ENCODE results near the gene NFASC. TPM values are rescaled to one million over a fixed set of nuclear protein-coding genes. Genes with fewer than 3 reads are reported as not detected.

NFASC gene
- polyA plus RNA-seq, 3 donors = 17.2 to 22.5 (median 18.6) TPM

- DNase-seq (ENCODE audit: extremely low read depth in 1 of 11, low read depth in 9 of 11, low spot score in 4 of 11) = no peak
Observed at GRCh38 chr1:204846546-204846945, 24.1 kb upstream of the NFASC start.

DNA sequence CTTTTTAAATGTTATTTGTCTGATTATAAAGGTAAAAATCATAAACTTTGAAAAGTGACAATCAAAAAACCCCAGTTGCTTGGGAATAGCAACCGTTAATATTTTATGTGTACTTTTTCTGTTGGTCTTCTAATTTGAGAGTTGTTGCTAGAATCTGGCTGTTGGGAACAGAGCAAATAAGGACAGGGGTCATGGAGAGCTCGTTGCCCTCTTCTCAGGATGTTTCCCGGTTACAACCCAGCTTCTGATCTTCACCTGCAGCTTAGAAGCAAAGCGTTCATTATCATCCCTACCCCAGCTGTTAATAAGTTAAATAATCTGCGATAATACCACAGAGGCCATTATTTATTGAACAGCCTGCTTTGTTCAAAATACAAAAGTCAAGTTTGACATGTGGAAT, 22.1 kb upstream of the NFASC start:
- no peak for DNase-seq (ENCODE audit: extremely low read depth in 1 of 11, low read depth in 9 of 11, low spot score in 4 of 11)

DNA sequence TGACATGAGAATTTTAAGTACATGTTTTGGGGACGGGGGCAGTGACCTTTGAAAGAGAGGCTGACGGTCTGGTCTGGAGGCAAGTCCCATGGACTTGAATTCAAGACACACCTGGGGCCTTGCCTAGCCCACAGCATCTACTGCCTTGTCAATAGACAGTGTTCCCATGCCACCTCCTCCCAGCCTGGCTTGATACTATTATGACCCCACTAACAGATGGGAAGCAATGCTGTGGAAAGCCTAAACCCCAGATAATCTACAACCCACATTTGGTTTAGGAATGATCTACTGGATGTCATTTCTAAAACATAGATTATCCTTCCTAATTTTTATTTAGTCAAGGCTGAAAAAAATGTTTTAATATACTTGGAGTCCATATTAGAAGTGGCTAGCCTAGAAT, 17.8 kb upstream of the NFASC start:
- no peak for DNase-seq (ENCODE audit: extremely low read depth in 1 of 11, low read depth in 9 of 11, low spot score in 4 of 11)

- no peak for DNase-seq (ENCODE audit: extremely low read depth in 1 of 11, low read depth in 9 of 11, low spot score in 4 of 11)
Observed at GRCh38 chr1:204853436-204853835, 17.2 kb upstream of the NFASC start.

- no peak for DNase-seq (ENCODE audit: extremely low read depth in 1 of 11, low read depth in 9 of 11, low spot score in 4 of 11)
Observed at GRCh38 chr1:204854286-204854685, 16.4 kb upstream of the NFASC start.

DNA sequence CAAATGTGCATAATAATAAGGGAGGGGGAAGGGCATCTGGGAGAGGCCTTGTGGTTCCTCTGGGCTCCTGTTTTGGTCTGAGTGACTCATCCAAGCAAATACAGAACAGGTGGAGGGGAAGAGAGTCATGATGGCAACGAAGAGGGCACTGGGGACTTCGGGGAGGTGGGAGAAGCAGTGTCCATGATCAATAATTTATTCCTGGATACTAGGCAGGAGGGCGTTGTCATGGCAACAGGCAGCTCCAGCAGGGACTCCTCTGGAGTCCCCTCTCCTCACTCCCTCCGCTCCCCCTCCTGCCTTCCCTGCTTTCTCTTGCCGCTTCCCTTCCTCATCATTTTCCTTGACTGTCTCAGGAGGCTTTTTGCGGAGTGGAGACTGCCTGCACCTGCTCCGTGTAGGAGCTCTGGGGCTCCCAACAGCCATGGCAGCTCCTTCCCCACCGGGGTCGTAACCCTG, 12.3 kb upstream of the NFASC start:
- no peak for DNase-seq (ENCODE audit: extremely low read depth in 1 of 11, low read depth in 9 of 11, low spot score in 4 of 11)

DNA sequence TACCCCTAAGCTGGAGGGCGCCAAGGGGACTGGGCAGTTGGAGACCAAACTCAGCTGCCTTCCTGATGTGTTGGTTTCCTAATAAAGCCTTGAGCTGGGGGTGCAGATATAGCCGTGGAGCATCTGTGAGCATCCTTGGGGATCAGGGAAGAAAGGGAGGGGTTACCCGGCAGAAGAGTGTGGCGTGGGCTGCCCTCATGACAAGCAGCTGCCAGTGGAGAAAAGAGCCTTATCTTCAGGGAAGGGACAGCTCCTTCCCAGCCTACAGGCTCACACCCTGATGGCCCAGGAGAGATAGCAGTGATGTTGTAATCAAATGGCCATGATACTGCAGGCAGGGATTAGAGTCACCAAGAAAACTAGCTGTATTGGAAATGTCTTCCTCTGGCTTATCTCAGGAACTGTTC, 10.8 kb upstream of the NFASC start:
- DNase-seq (ENCODE audit: extremely low read depth in 1 of 11, low read depth in 9 of 11, low spot score in 4 of 11) = no peak

GRCh38 chr1:204863024-204863423, 7.6 kb upstream of the NFASC start:
- DNase-seq (ENCODE audit: extremely low read depth in 1 of 11, low read depth in 9 of 11, low spot score in 4 of 11) = no peak

DNA sequence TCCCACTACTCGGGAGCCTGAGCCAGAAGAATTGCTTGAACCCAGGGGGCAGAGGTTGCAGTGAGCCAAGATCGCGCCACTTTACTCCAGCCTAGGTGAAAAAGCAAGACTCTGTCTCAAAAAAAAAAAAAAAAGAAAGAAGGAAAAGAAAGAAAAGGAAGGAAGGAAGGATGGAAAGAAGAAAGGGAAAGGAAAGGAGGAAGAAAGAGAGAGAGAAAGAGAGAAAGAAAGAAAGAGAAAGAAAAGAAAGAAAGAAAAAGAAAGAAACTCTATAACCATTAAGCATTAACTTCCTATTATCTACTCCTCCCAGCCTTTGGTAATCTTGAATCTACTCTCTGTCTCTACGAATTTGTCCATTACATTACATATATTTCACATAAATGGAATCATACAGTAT, 6.9 kb upstream of the NFASC start:
- DNase-seq (ENCODE audit: extremely low read depth in 1 of 11, low read depth in 9 of 11, low spot score in 4 of 11) = no peak

DNA sequence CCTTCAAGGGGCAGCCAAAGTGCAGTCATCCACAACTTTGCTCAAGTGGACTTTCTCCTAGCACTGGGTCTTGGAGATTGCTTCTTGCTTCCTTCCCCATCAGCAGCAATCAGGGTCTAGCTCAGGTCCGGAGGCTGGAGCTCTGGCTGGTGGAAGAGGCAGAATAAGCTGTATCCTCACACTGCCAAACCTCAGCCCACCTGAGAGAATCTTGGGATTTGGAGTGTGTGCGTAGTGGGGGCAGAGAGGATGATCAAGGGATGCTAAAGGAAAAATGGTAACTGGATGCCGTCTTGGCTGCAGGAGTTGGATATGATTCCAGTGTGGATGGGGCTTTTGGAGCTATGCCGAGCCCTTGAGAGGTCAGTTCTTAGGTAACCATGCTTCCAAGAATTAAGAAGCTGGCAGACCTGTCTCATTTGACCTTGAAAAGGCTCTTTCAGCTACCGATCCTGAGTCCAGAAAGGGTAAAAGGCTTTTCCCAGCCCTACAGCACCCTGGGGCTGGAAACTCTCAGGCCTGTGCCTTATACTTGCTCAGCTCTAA, 4.5 kb upstream of the NFASC start:
- no peak for DNase-seq (ENCODE audit: extremely low read depth in 1 of 11, low read depth in 9 of 11, low spot score in 4 of 11)

DNA sequence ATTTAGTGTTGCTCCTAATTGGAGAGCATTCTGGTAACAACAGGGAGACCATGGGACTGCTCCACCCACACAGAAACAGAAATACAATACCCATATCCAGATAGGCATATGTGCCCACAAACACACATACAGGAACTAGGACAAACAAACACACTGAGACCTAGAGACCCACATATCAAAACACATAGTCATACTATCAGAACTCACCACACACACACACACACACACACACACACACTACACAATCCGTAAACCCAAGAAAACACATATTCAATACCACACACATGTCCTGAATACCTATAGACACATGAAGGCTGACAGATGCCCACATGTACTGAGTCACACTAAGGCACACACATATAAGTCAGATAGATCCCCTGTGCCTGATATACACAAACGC, 3.5 kb upstream of the NFASC start:
- no peak for DNase-seq (ENCODE audit: extremely low read depth in 1 of 11, low read depth in 9 of 11, low spot score in 4 of 11)

- DNase-seq (ENCODE audit: extremely low read depth in 1 of 11, low read depth in 9 of 11, low spot score in 4 of 11) = no peak
Observed at GRCh38 chr1:204867666-204868339, 2.9 kb upstream of the NFASC start.

DNA sequence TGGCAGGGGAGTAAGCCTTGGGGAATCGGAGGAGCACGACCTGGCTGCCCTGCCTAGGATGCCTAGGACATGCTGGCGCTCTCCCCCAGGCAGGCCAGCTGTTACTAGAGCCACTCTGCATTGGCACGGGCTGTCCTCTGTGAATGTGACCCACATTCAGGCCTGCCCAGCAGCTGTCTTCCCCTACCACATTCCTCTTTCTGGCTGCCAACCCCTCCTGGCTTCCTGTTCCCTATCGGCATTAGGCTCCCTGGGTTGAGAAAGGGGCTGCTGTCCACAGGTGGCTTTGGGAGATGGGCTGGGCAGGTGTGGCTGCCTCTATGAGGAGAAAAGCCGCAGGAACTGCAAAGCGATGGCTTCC, 2.3 kb upstream of the NFASC start:
- DNase-seq (ENCODE audit: extremely low read depth in 1 of 11, low read depth in 9 of 11, low spot score in 4 of 11) = no peak

- DNase-seq (ENCODE audit: extremely low read depth in 1 of 11, low read depth in 9 of 11, low spot score in 4 of 11) = no peak
Observed at GRCh38 chr1:204869097-204869496, 1.6 kb upstream of the NFASC start.

DNA sequence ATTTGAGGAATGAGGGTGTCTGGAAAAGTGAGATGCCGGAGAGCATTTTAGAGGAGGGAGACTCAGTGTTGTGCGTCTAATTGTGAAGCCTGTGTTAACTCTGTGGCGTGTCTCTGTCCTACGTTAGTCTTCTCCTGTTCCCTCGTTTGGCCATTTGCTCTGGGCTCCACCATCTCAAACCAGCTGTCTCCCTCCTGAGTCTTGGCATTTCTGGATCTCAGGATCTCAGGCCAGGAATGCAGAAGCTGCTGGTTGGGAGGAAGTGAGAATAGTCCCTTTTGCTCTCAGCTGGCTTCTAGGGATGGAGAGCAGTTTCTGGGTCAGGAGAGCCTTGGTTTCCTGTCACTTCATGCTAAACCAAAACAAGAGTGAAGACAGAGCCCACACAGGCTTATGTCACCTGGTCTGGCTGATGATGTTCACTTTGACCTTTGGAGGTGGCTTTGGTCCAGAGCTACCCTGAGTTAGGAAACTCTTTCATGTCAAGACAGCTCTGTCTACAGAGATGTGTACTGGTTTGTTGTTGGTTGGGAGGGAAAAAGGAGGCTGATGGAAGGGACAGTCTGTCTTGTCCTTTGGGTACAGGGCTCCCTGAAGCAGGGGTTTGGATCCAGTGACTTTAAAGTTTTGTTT, 859 bp downstream of the NFASC start:
- no peak for DNase-seq (ENCODE audit: extremely low read depth in 1 of 11, low read depth in 9 of 11, low spot score in 4 of 11)

DNA sequence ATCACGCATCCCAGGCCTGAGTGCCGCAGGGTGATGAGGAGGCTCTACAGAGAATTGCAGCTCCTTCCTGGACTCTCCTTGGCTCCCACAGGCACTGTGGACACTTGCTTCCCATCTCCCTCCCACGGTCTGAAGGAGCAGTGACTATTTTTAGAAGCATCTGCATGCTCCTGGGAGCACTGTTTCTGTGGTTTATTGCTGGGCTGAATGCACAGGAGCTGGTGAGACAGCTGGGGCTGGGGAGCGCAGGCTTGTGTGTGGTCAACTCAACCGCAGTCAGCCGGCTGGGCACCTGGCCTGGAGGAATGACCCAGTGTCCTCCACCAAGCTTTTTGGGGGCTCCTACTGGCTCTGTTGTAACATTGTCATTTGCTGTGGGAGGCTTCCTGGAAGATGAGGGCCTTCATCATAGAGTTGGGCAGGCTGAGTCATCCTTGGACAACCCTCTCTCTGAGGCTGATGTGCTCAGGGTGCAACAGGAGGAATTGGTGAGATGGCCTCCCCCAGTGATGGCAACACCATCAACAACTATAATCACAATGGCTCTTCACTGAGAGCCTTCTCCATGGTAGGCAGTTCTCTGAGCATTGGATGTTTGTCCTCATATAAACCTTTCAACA, 1.7 kb downstream of the NFASC start:
- DNase-seq (ENCODE audit: extremely low read depth in 1 of 11, low read depth in 9 of 11, low spot score in 4 of 11) = no peak

DNA sequence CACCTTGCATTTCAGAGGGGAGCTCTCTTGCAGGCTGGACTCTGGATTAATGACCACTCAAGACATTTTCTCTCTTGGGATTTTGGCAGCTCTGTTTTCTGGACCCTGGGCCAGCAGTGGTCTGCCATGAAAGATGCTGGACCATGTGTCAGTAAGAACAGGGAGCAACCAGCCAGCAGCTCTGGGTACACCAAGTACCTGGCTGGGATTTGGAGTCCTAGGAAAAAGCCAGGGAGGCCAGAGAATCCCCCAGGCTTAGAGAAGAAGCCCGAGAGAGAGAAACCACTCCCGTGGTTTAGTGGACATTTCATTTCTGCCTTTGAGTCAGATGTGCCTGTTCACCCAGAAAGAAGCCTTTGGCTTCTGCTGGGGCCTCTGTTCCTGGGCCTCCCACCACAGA, 2.5 kb downstream of the NFASC start:
- DNase-seq (ENCODE audit: extremely low read depth in 1 of 11, low read depth in 9 of 11, low spot score in 4 of 11) = no peak

GRCh38 chr1:204873714-204874113, 3.1 kb downstream of the NFASC start:
- DNase-seq (ENCODE audit: extremely low read depth in 1 of 11, low read depth in 9 of 11, low spot score in 4 of 11) = no peak

- DNase-seq (ENCODE audit: extremely low read depth in 1 of 11, low read depth in 9 of 11, low spot score in 4 of 11) = no peak
Observed at GRCh38 chr1:204874274-204874673, 3.6 kb downstream of the NFASC start.

DNA sequence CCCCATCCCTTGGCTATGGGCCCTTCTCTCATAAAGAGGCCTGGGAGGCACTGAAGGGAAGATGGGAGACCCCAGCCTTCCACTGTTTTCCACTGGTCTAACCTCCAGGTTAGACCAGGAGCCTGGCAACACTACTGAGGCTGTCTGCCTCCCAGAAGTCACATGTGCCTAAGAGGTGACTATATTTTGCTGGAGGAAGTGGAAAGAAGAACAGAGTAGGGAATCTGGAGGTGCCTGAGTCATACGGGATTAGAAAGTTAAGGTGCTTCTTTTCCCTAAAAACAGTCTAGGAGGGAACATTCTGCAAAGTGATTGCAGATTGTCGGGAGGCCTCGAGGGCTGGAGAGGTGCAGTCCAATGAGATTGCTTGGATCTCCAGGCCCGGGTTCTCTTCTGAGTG, 4.6 kb downstream of the NFASC start:
- no peak for DNase-seq (ENCODE audit: extremely low read depth in 1 of 11, low read depth in 9 of 11, low spot score in 4 of 11)
